HT1080 (cell line): Measurements from ENCODE around the gene STOX1. TPM values are rescaled to one million over a fixed set of nuclear protein-coding genes. Genes with fewer than 3 reads are reported as not detected.

ENCODE experiments used
- small RNA-seq: library from RNA; depleted of rRNA; stranded (forward); fragments of <200 nt; gene quantifications from one replicate; pipeline ENCODE3, GENCODE V24; 2014
- total RNA-seq: library from RNA; depleted of rRNA; stranded (reverse); fragments of >200 nt; shearing (Covaris generic); gene quantifications from 2 replicates; pipeline ENCODE4 v1.2.3, GENCODE V29; 2014; rRNA removed

STOX1 gene
- total RNA-seq, 1 experiment from 2014 or later: 0.23 TPM

Small RNAs within 50 kb of the gene (small RNA-seq; reads per million reads assigned to genes)
- gene RNU6-571P (not detected), gene RNU6-697P (not detected)

Other genes starting within 250 kb of the STOX1 start
- 39.1 and 89.2 TPM in 2 replicates for gene CCAR1, start 106.3 kb upstream of the STOX1 start, total RNA-seq
- 37.1 and 43.7 TPM in 2 replicates for gene DDX50, start 73.8 kb downstream of the STOX1 start, total RNA-seq
- 170 and 188 TPM in 2 replicates for gene DDX21, start 128.6 kb downstream of the STOX1 start, total RNA-seq
- 37.8 and 39.3 TPM in 2 replicates for gene KIFBP, start 161.3 kb downstream of the STOX1 start, total RNA-seq